ENCODE results near the gene SFT2D3. TPM values are rescaled to one million over a fixed set of nuclear protein-coding genes. Genes with fewer than 3 reads are reported as not detected.
A peak's percentile ranks its signal among the peaks of the same experiment; 100 is the strongest.

The SFT2D3 gene
- total and polyA plus RNA-seq, 9 of the 15 experiments (the other 6 are each of a cell fraction or from before 2014, with no cell fraction given): 7.5 to 9.9 (median 8.9) TPM; not detected in 2

GRCh38 chr2:127701193-127701650 is at the start of gene SFT2D3 (continued):
- TF ChIP-seq GMEB1 (CRISPR knock-in tag; IDR thresholded peaks at IDR 0.05) (no peak), C11orf30 (IDR thresholded peaks at IDR 0.05; ENCODE audit: low read depth) (no peak), NFXL1 (CRISPR knock-in tag; IDR thresholded peaks at IDR 0.05) (no peak), FOXK1 (CRISPR knock-in tag; IDR thresholded peaks at IDR 0.05; ENCODE audit: borderline replicate concordance) (no peak), MCM3 (IDR thresholded peaks at IDR 0.05) (no peak), ZNF277 (CRISPR knock-in tag; IDR thresholded peaks at IDR 0.05; ENCODE audit: borderline replicate concordance) (no peak), KDM5B (IDR thresholded peaks at IDR 0.05; ENCODE audit: insufficient replicate concordance, low read depth, low read length) (peak; percentile 86), ZBED1 (IDR thresholded peaks at IDR 0.05) (no peak), TAF9B (IDR thresholded peaks at IDR 0.05; ENCODE audit: partially characterized antibody) (peak; percentile 70), TBL1XR1 (IDR thresholded peaks at IDR 0.05; ENCODE audit: low read length in 2 of 2) (no peak), IRF1 (CRISPR knock-in tag; IDR thresholded peaks at IDR 0.05; ENCODE audit: borderline replicate concordance) (no peak), LEF1 (IDR thresholded peaks at IDR 0.05) (no peak), IFI16 (CRISPR knock-in tag; IDR thresholded peaks at IDR 0.05) (no peak), CREB3 (tag; conservative IDR thresholded peaks at IDR 0.05; ENCODE audit: low read depth) (no peak), ZZZ3 (IDR thresholded peaks at IDR 0.05) (no peak), PKNOX1 (IDR thresholded peaks at IDR 0.05) (no peak), NELFE (IDR thresholded peaks at IDR 0.05; ENCODE audit: insufficient read depth, insufficient read length) (no peak), HEY1 (CRISPR knock-in tag; IDR thresholded peaks at IDR 0.05; ENCODE audit: borderline replicate concordance) (no peak), ZNF449 (CRISPR knock-in tag; IDR thresholded peaks at IDR 0.05) (no peak), ZBTB9 (CRISPR knock-in tag; IDR thresholded peaks at IDR 0.05) (peak; percentile 86), SETDB1 (IDR thresholded peaks at IDR 0.05; ENCODE audit: low read length) (no peak)

Measured in K562 (cell line).